Hematopoietic multipotent progenitor cell treated with erythropoietin and hydrocortisone succinate and interleukin-3 and kit ligand, for 17 days (in vitro differentiated cells): ENCODE results near the gene ERCC3.
"Not testable (repeated sequence)": the region's sequence is repeated elsewhere in the genome, so short reads cannot be mapped to it uniquely, and the experiment has no call there.

Source experiments
- DNase-seq: peaks from one replicate; pipeline ENCODE4 v3.0.0-alpha.2; 2015; ENCODE audit warnings: low spot score

The ERCC3 gene

GRCh38 chr2:127279781-127280180, 14.2 kb downstream of the ERCC3 start:
- DNase-seq = no peak

GRCh38 chr2:127278959-127279358, 15.0 kb downstream of the ERCC3 start:
- no peak for DNase-seq

GRCh38 chr2:127277028-127277427, 16.9 kb downstream of the ERCC3 start:
- DNase-seq = no peak

GRCh38 chr2:127275789-127276188, 18.2 kb downstream of the ERCC3 start:
- no peak for DNase-seq

GRCh38 chr2:127275356-127275755, 18.6 kb downstream of the ERCC3 start:
- DNase-seq = no peak

DNA sequence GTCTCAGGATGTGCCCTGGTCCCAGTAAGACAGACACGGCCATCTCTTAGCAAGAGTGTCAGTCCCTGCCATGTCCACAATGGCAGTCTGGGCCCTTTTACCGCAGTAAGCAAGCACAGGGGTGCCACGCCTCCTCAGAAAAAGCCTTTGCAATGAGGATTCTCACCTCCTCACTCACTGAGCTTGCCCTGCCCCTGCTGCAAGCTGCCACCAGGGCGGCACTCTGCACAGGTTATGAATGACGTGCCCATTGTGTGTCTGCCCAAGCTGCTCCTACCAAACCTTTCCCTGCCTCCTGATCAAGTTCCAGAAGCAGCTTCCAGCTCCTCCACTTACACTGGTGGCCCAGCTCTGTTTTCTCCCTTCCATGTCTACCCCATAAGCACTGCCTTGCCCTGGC, 23.3 kb downstream of the ERCC3 start:
- DNase-seq = no peak

- DNase-seq = no peak
These were observed 32.0 kb downstream of the ERCC3 start for GRCh38 chr2:127261804-127262406.

- no peak for DNase-seq
These were observed 34.6 kb downstream of the ERCC3 start for GRCh38 chr2:127259355-127259754.

- no peak for DNase-seq
These were observed 37.1 kb downstream of the ERCC3 start for GRCh38 chr2:127256866-127257265.

GRCh38 chr2:127256381-127256780, 37.6 kb downstream of the ERCC3 start:
- DNase-seq = no peak

GRCh38 chr2:127255721-127256120, 38.2 kb downstream of the ERCC3 start:
- no peak for DNase-seq

DNA sequence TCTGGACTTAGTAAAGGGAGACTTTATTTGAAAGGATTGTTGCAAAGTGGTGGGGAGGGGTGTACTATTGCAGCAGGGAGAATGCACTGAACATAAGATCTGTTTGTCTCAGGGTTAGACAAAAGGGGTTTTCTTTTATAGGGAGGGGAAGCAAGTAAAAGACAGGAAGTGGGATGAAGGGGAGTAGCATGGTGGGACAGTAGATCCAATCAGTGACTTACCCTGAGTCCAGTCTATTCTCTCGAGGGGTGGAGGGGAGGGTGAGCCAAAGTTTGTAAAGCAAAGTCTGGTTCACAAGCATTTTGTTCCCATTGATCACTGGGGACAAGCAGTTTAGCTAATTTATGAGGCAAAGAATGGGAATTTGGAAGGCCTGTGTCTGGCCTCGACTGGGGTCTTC, 38.8 kb downstream of the ERCC3 start:
- no peak for DNase-seq

- DNase-seq = no peak
These were observed 39.5 kb downstream of the ERCC3 start for GRCh38 chr2:127254386-127254981.

GRCh38 chr2:127241184-127241583, 52.8 kb downstream of the ERCC3 start:
- DNase-seq = not testable (repeated sequence)

DNA sequence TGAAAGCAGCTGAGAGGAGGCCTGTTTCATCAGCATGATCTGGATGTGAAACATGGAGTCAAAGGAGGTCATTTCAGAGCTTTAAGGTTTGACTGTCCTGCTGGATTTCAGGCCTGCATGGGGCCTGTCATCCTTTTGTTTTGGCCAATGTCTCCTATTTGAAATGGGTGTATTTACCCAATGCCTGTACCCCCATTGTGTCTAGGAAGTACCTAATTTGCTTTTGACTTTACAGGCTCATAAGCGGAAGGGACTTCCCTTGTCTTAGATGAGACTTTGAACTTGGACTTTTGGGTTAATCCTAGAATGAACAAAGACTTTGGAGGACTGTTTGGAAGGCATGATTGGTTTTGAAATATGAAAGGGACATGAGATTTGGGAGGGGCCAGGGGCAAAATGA, 54.5 kb downstream of the ERCC3 start:
- no peak for DNase-seq

- DNase-seq = not testable (repeated sequence)
These were observed 56.2 kb downstream of the ERCC3 start for GRCh38 chr2:127237768-127238167.

GRCh38 chr2:127235082-127235702, 58.8 kb downstream of the ERCC3 start:
- DNase-seq = no peak

DNA sequence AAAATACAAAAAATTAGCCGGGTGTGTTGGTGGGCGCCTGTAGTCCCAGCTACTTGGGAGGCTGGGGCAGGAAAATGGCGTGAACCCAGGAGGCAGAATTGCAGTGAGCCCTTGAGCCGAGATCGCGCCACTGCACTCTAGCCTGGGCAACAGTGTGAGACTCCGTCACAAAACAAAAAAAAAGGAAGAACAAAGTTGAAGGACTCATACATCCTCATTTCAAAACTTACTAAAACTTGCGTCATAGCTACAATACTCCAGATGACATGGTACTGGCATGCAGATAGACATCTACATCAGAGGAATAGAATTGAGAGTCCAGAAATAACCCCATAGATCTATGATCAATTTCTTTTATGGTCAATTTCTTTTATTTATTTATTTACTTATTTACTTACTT, 60.2 kb downstream of the ERCC3 start:
- no peak for DNase-seq

- DNase-seq = no peak
These were observed 62.6 kb downstream of the ERCC3 start for GRCh38 chr2:127231130-127231865.

DNA sequence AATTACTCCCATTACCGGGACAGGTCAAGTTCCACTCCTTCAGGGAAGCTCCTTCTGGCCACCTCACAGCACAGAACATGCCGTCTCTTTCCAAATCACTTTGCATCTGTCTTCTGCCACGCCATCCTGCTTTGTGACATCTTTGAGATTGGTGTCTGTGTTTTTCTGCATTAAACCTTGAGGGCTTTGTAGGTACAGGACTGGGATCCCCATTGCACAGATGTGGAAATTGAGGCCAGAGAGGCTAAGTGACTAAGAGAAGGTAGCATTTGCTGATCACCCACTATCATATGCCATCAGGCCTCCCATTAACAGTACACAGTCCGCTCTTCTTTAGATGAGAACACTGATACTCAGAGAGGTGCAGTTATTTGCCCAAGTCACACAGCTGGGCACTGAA, 64.4 kb downstream of the ERCC3 start:
- DNase-seq = no peak

DNA sequence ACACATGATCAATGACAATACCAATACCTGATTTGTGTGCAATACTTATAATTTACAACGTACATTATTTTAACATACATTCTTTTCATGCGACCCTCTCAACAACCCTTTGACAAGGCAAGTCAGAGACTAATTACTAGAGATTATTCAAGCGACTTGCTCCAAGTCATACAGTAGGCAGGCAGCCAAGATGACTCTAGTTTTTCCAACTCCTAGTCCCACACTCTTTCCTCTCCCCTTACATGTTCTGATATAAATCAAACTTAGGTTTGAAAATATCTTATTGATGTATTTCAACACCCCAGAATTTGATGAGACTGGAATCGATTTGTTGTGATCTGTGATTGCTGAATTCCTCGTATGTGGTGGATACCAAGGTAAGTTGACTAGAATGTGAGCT, 65.8 kb downstream of the ERCC3 start:
- DNase-seq = no peak

DNA sequence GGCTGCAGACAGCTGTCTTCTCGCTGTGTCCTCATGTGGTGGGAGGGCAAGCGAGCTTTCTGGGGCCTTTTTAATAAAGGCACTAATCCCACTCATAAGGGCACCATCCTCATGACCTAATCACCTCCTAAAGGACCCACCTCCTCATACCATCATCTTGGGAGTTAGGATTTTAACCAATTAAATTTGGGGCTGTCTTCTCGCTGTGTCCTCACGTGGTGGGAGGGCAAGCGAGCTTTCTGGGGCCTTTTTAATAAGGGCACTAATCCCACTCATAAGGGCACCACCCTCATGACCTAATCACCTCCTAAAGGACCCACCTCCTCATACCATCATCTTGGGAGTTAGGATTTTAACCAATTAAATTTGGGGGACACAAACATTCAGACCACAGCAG, 66.7 kb downstream of the ERCC3 start:
- not testable (repeated sequence) for DNase-seq
